Measurements from ENCODE around the gene TRAPPC10. TPM values are rescaled to one million over a fixed set of nuclear protein-coding genes. Genes with fewer than 3 reads are reported as not detected.
"Not testable (repeated sequence)": the region's sequence is repeated elsewhere in the genome, so short reads cannot be mapped to it uniquely, and the experiment has no call there.

Gene TRAPPC10
- total RNA-seq, 1 donor from 2014 or later, result 30.9 TPM

- not testable (repeated sequence) for H3K27me3 ChIP-seq (ENCODE audit: control insufficient read depth, insufficient read depth, low read length); H3K36me3 ChIP-seq (ENCODE audit: control insufficient read depth, insufficient read depth, low read length)
Measured at GRCh38 chr21:44139787-44140551, 127.9 kb downstream of the TRAPPC10 start.

GRCh38 chr21:44140552-44140932 is 128.4 kb downstream of the TRAPPC10 start:
- H3K4me3 ChIP-seq (ENCODE audit: low read depth, low read length); DNase-seq (ENCODE audit: low read depth); H3K27me3 ChIP-seq (ENCODE audit: control insufficient read depth, insufficient read depth, low read length); H3K36me3 ChIP-seq (ENCODE audit: control insufficient read depth, insufficient read depth, low read length): not testable (repeated sequence)

More at GRCh38 chr21:44139787-44140551, 127.9 kb downstream of the TRAPPC10 start:
- DNase-seq (ENCODE audit: low read depth); H3K4me3 ChIP-seq (ENCODE audit: low read depth, low read length): not testable (repeated sequence)

GRCh38 chr21:44142470-44142869 is 130.4 kb downstream of the TRAPPC10 start:
- not testable (repeated sequence) for DNase-seq (ENCODE audit: low read depth); H3K4me3 ChIP-seq (ENCODE audit: low read depth, low read length); H3K27me3 ChIP-seq (ENCODE audit: control insufficient read depth, insufficient read depth, low read length); H3K36me3 ChIP-seq (ENCODE audit: control insufficient read depth, insufficient read depth, low read length)

- not testable (repeated sequence) for H3K4me3 ChIP-seq (ENCODE audit: low read depth, low read length); DNase-seq (ENCODE audit: low read depth); H3K36me3 ChIP-seq (ENCODE audit: control insufficient read depth, insufficient read depth, low read length); H3K27me3 ChIP-seq (ENCODE audit: control insufficient read depth, insufficient read depth, low read length)
Measured at GRCh38 chr21:44143380-44143779, 131.3 kb downstream of the TRAPPC10 start.

- DNase-seq (ENCODE audit: low read depth); H3K27me3 ChIP-seq (ENCODE audit: control insufficient read depth, insufficient read depth, low read length); H3K36me3 ChIP-seq (ENCODE audit: control insufficient read depth, insufficient read depth, low read length); H3K4me3 ChIP-seq (ENCODE audit: low read depth, low read length): not testable (repeated sequence)
Measured at GRCh38 chr21:44143996-44144395, 131.9 kb downstream of the TRAPPC10 start.

GRCh38 chr21:44144784-44145602 is 132.9 kb downstream of the TRAPPC10 start:
- not testable (repeated sequence) for H3K36me3 ChIP-seq (ENCODE audit: control insufficient read depth, insufficient read depth, low read length); H3K27me3 ChIP-seq (ENCODE audit: control insufficient read depth, insufficient read depth, low read length); H3K4me3 ChIP-seq (ENCODE audit: low read depth, low read length); DNase-seq (ENCODE audit: low read depth)

- not testable (repeated sequence) for H3K4me3 ChIP-seq (ENCODE audit: low read depth, low read length); H3K36me3 ChIP-seq (ENCODE audit: control insufficient read depth, insufficient read depth, low read length)
Measured at GRCh38 chr21:44145616-44146015, 133.5 kb downstream of the TRAPPC10 start.

GRCh38 chr21:44147108-44147507 is 135.0 kb downstream of the TRAPPC10 start:
- not testable (repeated sequence) for H3K36me3 ChIP-seq (ENCODE audit: control insufficient read depth, insufficient read depth, low read length)

More at GRCh38 chr21:44145616-44146015, 133.5 kb downstream of the TRAPPC10 start:
- not testable (repeated sequence) for DNase-seq (ENCODE audit: low read depth); H3K27me3 ChIP-seq (ENCODE audit: control insufficient read depth, insufficient read depth, low read length)

GRCh38 chr21:44150255-44150654 is 138.1 kb downstream of the TRAPPC10 start:
- DNase-seq (ENCODE audit: low read depth), result not testable (repeated sequence)

More at GRCh38 chr21:44147108-44147507, 135.0 kb downstream of the TRAPPC10 start:
- H3K27me3 ChIP-seq (ENCODE audit: control insufficient read depth, insufficient read depth, low read length); H3K4me3 ChIP-seq (ENCODE audit: low read depth, low read length); DNase-seq (ENCODE audit: low read depth): not testable (repeated sequence)

GRCh38 chr21:44153214-44153888 is 141.2 kb downstream of the TRAPPC10 start:
- not testable (repeated sequence) for H3K27me3 ChIP-seq (ENCODE audit: control insufficient read depth, insufficient read depth, low read length); H3K4me3 ChIP-seq (ENCODE audit: low read depth, low read length); DNase-seq (ENCODE audit: low read depth); H3K36me3 ChIP-seq (ENCODE audit: control insufficient read depth, insufficient read depth, low read length)

More at GRCh38 chr21:44150255-44150654, 138.1 kb downstream of the TRAPPC10 start:
- not testable (repeated sequence) for H3K4me3 ChIP-seq (ENCODE audit: low read depth, low read length); H3K27me3 ChIP-seq (ENCODE audit: control insufficient read depth, insufficient read depth, low read length); H3K36me3 ChIP-seq (ENCODE audit: control insufficient read depth, insufficient read depth, low read length)

GRCh38 chr21:44153889-44154228 is 141.8 kb downstream of the TRAPPC10 start:
- H3K27me3 ChIP-seq (ENCODE audit: control insufficient read depth, insufficient read depth, low read length); H3K36me3 ChIP-seq (ENCODE audit: control insufficient read depth, insufficient read depth, low read length); H3K4me3 ChIP-seq (ENCODE audit: low read depth, low read length); DNase-seq (ENCODE audit: low read depth): not testable (repeated sequence)

- H3K4me3 ChIP-seq (ENCODE audit: low read depth, low read length); DNase-seq (ENCODE audit: low read depth); H3K36me3 ChIP-seq (ENCODE audit: control insufficient read depth, insufficient read depth, low read length); H3K27me3 ChIP-seq (ENCODE audit: control insufficient read depth, insufficient read depth, low read length): not testable (repeated sequence)
Measured at GRCh38 chr21:44154816-44155230, 142.7 kb downstream of the TRAPPC10 start.

- H3K4me3 ChIP-seq (ENCODE audit: low read depth, low read length); H3K36me3 ChIP-seq (ENCODE audit: control insufficient read depth, insufficient read depth, low read length); H3K27me3 ChIP-seq (ENCODE audit: control insufficient read depth, insufficient read depth, low read length); DNase-seq (ENCODE audit: low read depth): not testable (repeated sequence)
Measured at GRCh38 chr21:44155231-44155993, 143.3 kb downstream of the TRAPPC10 start.

- H3K4me3 ChIP-seq (ENCODE audit: low read depth, low read length); H3K36me3 ChIP-seq (ENCODE audit: control insufficient read depth, insufficient read depth, low read length); H3K27me3 ChIP-seq (ENCODE audit: control insufficient read depth, insufficient read depth, low read length); DNase-seq (ENCODE audit: low read depth): not testable (repeated sequence)
Measured at GRCh38 chr21:44155994-44156380, 143.9 kb downstream of the TRAPPC10 start.
